Endothelial cell of umbilical vein (primary cell): Measurements from ENCODE around the gene ABCB10. TPM values are rescaled to one million over a fixed set of nuclear protein-coding genes. Genes with fewer than 3 reads are reported as not detected.

ENCODE experiments used
- BruUV-seq: library from RNA; stranded (reverse); fragments of 400-500 nt; replicated peaks from 2 replicates; lab custom pipeline; 2021; lab: Mats Ljungman, UMichigan
- CTCF ChIA-PET: fragments of 300-600, 350-600 bp; sonication (Branson Sonifier 250); formaldehyde crosslinking; loops from one replicate; lab custom pipeline; 2021; ENCODE audit warnings: antibody characterized with exemption, inconsistent platforms; lab: Charles Lee
- POLR2A ChIA-PET: fragments of 300-600, 350-600 bp; sonication (Branson Sonifier 250); formaldehyde crosslinking; loops from one replicate; lab custom pipeline; 2021; ENCODE audit warnings: antibody characterized with exemption, inconsistent platforms; lab: Charles Lee
- DNase-seq: peaks from one replicate; pipeline ENCODE4 v3.0.0-alpha.2; 2011; ENCODE audit warnings: low read depth, low spot score
- FAIRE-seq: peaks from 2 replicates; lab custom pipeline; 2011; peaks lifted over from hg19 to GRCh38; lab: Jason Lieb, UNC
- H2AFZ ChIP-seq: 2 replicates; pipeline ENCODE4 v1.6.0; 2012; ENCODE audit warnings: low read depth, low read length, control low read depth, inconsistent platforms
- H3K27ac ChIP-seq: 2 replicates; pipeline ENCODE4 v1.5.1; 2011; ENCODE audit warnings: low read depth, mild to moderate bottlenecking, control low read depth, low read length, moderate library complexity; ENCODE audit not compliant: insufficient read depth
- H3K27me3 ChIP-seq, 2 experiments: 2 replicates each; pipeline versions ENCODE4 v1.6.0 to v1.6.1; 2011; ENCODE audit warnings: low read length in 2 of 2, mixed read lengths in 1 of 2; ENCODE audit not compliant: control insufficient read depth in 2 of 2, insufficient read depth in 2 of 2
- H3K36me3 ChIP-seq, 2 experiments: 2 replicates in 1 of 2; 3 replicates in 1 of 2; pipeline ENCODE4 v1.5.1; 2011; ENCODE audit warnings: low read length in 2 of 2, mild to moderate bottlenecking in 1 of 2, moderate library complexity in 1 of 2; ENCODE audit not compliant: control insufficient read depth in 2 of 2, insufficient read depth in 2 of 2; ENCODE audit errors: extremely low read depth in 1 of 2
- H3K4me1 ChIP-seq: 3 replicates; pipeline ENCODE4 v1.5.1; 2011; ENCODE audit warnings: mild to moderate bottlenecking, low read length; ENCODE audit not compliant: control insufficient read depth, insufficient read depth; ENCODE audit errors: extremely low read depth
- H3K4me2 ChIP-seq: 2 replicates; pipeline ENCODE4 v1.6.1; 2011; ENCODE audit warnings: low read length, control low read depth, mixed read lengths; ENCODE audit not compliant: insufficient read depth
- H3K4me3 ChIP-seq, 3 experiments: fragments of 200-600 bp in 1 of 3; sonication (generic), shearing (Covaris generic) in 1 of 3; replicated peaks in 1 of 3; 2 replicates each; pipeline ENCODE4 v1.5.1; 2011 to 2016; ENCODE audit warnings: control low read depth in 3 of 3, low read length in 3 of 3, mild to moderate bottlenecking in 2 of 3, inconsistent platforms in 1 of 3, low read depth in 1 of 3, moderate library complexity in 1 of 3; ENCODE audit not compliant: insufficient read depth in 1 of 3
- H3K79me2 ChIP-seq: 2 replicates; pipeline ENCODE4 v1.6.0; 2012; ENCODE audit warnings: low read length, inconsistent platforms; ENCODE audit not compliant: control insufficient read depth, insufficient read depth
- H3K9ac ChIP-seq: replicated peaks from 2 replicates; pipeline ENCODE3; 2011; ENCODE audit warnings: low read length, control low read depth; ENCODE audit not compliant: insufficient read depth; ENCODE audit errors: extremely low read depth
- H3K9me1 ChIP-seq: replicated peaks from 3 replicates; pipeline ENCODE4 v1.6.0; 2011; ENCODE audit warnings: mild to moderate bottlenecking, low read length; ENCODE audit not compliant: control insufficient read depth, insufficient read depth; ENCODE audit errors: extremely low read depth
- H3K9me3 ChIP-seq: replicated peaks from 2 replicates; pipeline ENCODE4 v1.5.1; 2012; ENCODE audit warnings: low read length, inconsistent platforms; ENCODE audit not compliant: control insufficient read depth, insufficient read depth
- H4K20me1 ChIP-seq: replicated peaks from 2 replicates; pipeline ENCODE3; 2011; ENCODE audit warnings: mild to moderate bottlenecking, low read length; ENCODE audit not compliant: control insufficient read depth, insufficient read depth; ENCODE audit errors: extremely low read depth
- EZH2 ChIP-seq: IDR thresholded peaks from 2 replicates; pipeline ENCODE4 v1.6.1; 2012; ENCODE audit warnings: borderline replicate concordance, low read depth, mild to moderate bottlenecking, moderate library complexity, low read length, inconsistent platforms; ENCODE audit not compliant: severe bottlenecking
- FOS ChIP-seq: IDR thresholded peaks from 2 replicates; pipeline ENCODE4 v1.6.1; 2011; ENCODE audit warnings: mild to moderate bottlenecking, low read length, moderate library complexity, borderline replicate concordance; ENCODE audit not compliant: insufficient read depth
- GATA2 ChIP-seq: IDR thresholded peaks from 2 replicates; pipeline ENCODE4 v1.7.0; 2011; ENCODE audit warnings: low read depth, mild to moderate bottlenecking, moderate library complexity, mixed read lengths, low read length; ENCODE audit not compliant: insufficient read length, insufficient read depth
- JUN ChIP-seq: IDR thresholded peaks from 2 replicates; pipeline ENCODE4 v1.6.1; 2011; ENCODE audit warnings: borderline replicate concordance, low read depth; ENCODE audit not compliant: insufficient read length, insufficient read depth
- MAX ChIP-seq: IDR thresholded peaks from 2 replicates; pipeline ENCODE4 v1.6.1; 2011; ENCODE audit not compliant: insufficient read depth, insufficient read length
- MYC ChIP-seq: IDR thresholded peaks from one replicate; pipeline ENCODE4 v1.6.1; 2011; ENCODE audit warnings: mild to moderate bottlenecking, low read depth, low read length
- POLR2A ChIP-seq: IDR thresholded peaks from 2 replicates; pipeline ENCODE4 v1.6.1; 2012; ENCODE audit warnings: low read depth, mild to moderate bottlenecking, control low read depth, low read length
- POLR2AphosphoS5 ChIP-seq: IDR thresholded peaks from 2 replicates; pipeline ENCODE4 v1.6.1; 2012; ENCODE audit warnings: low read depth, mild to moderate bottlenecking, control low read depth, low read length, moderate library complexity; ENCODE audit not compliant: insufficient read depth
- dilution Hi-C: fragments of 300-500 bp; cut with MboI; formaldehyde crosslinking; loops from one replicate; pipeline ENCODE4 v1.15.0; 2019; ENCODE audit warnings: low sequenced_read_pairs; ENCODE audit not compliant: extremely low pct_ligation_motif_present
- intact Hi-C: fragments of 100-400 bp; cut with micrococcal nuclease; formaldehyde crosslinking; loops from one replicate; pipeline ENCODE4 v1.10.0; 2022
- polyA plus RNA-seq, 4 experiments: library from polyadenylated mRNA; depleted of rRNA in 3 of 4; stranded (reverse) in 3 of 4; unstranded in 1 of 4; fragments of >200 nt; gene quantifications; 2 replicates each; pipeline versions ENCODE4 v1.2.1 to v1.2.3, GENCODE V29; 2011 to 2012; ENCODE audit warnings: missing spikeins in 1 of 4
- total RNA-seq: library from RNA; stranded (reverse); gene quantifications from 2 replicates; pipeline ENCODE4 v1.2.3, GENCODE V29; 2021
- TF ChIP-seq, protein P1 (sequence below), 2 donors: IDR thresholded peaks; 1 replicate in 1 of 2; 2 replicates in 1 of 2; pipeline ENCODE4 v1.5.1; 2011; ENCODE audit warnings: low read length in 2 of 2, mild to moderate bottlenecking in 2 of 2, moderate library complexity in 2 of 2, control low read depth in 1 of 2, inconsistent platforms in 1 of 2, low read depth in 1 of 2; ENCODE audit not compliant: insufficient read depth in 1 of 2; ENCODE audit errors: extremely low read depth in 1 of 2

The ABCB10 gene
- total and polyA plus RNA-seq, 2 donors (not counting 3 experiments of a cell fraction or from before 2014, with no cell fraction given) = 6.0 to 19.4 TPM

DNA sequence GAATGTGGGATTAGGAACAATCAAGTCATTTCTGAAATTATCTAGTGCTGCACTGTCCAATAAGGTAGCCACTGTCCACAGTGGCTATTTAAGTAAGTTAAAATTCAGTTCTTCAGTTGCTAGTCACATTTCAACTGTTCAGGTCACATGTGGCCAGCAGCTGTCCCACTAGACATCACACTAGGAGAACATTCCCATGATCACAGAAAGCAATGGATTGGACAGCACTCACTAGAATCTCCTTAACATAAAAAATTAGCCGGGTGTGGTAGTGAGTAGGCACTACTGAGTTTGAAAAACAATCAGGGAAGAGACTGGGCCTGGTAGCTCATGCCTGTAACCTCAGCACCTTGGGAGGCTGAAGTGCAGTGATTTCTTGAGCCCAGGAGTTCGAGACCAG lies 84.0 kb downstream of the ABCB10 start:
- no peak overlapping the region for H3K4me3 ChIP-seq
- H3K79me2 ChIP-seq = no peaks in the 10 kb centered on the region
- no peak overlapping the region for H3K27ac ChIP-seq
- no peaks in the 10 kb centered on the region for H4K20me1 ChIP-seq
- H3K9ac ChIP-seq = no peak overlapping the region
- BruUV-seq = no TSS peak
- H3K36me3 ChIP-seq = peaks cover 9 to 20% of the 10 kb centered on the region in 2 experiments
- no peak for TF ChIP-seq GATA2
- TF ChIP-seq, protein P1, sequence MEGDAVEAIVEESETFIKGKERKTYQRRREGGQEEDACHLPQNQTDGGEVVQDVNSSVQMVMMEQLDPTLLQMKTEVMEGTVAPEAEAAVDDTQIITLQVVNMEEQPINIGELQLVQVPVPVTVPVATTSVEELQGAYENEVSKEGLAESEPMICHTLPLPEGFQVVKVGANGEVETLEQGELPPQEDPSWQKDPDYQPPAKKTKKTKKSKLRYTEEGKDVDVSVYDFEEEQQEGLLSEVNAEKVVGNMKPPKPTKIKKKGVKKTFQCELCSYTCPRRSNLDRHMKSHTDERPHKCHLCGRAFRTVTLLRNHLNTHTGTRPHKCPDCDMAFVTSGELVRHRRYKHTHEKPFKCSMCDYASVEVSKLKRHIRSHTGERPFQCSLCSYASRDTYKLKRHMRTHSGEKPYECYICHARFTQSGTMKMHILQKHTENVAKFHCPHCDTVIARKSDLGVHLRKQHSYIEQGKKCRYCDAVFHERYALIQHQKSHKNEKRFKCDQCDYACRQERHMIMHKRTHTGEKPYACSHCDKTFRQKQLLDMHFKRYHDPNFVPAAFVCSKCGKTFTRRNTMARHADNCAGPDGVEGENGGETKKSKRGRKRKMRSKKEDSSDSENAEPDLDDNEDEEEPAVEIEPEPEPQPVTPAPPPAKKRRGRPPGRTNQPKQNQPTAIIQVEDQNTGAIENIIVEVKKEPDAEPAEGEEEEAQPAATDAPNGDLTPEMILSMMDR (IDR thresholded peaks at IDR 0.05; ENCODE audit: extremely low read depth in 1 of 2, insufficient read depth in 1 of 2, low read depth in 1 of 2, low read length in 2 of 2) = no peak
- TF ChIP-seq JUN = no peak
- no peak for TF ChIP-seq FOS
- TF ChIP-seq MYC = no peak
- no peak for TF ChIP-seq EZH2
- TF ChIP-seq POLR2AphosphoS5 = no peak
- no peak for TF ChIP-seq MAX
- TF ChIP-seq POLR2A = no peak
- no peaks in the 10 kb centered on the region for H3K27me3 ChIP-seq
- dilution Hi-C loops (no loop called here), intact Hi-C loops (no loop called here)
- no peaks in the 10 kb centered on the region for H3K9me1 ChIP-seq
- H3K4me2 ChIP-seq = no peak overlapping the region
- CTCF ChIA-PET = interaction anchor here (1.2 to 1.4 kb wide), 2 partner anchors 8 to 219 kb away, joined by 3 to 4 read pairs; no protein-coding TSS in a partner anchor
- no peaks in the 10 kb centered on the region for H3K4me1 ChIP-seq
- POLR2A ChIA-PET = no interaction called here
- DNase-seq (no peak), FAIRE-seq (no peak)
- no peak overlapping the region for H2AFZ ChIP-seq
- H3K9me3 ChIP-seq = no peaks in the 10 kb centered on the region
